Dendritic cell treated with granulocyte-macrophage colony-stimulating factor and Interleukin-4, amounts not matched to agents 40 ng/mL and 50 ng/mL, for 4 days (primary cell): Measurements from ENCODE around the gene NOSTRIN.
"Not testable (repeated sequence)": the region's sequence is repeated elsewhere in the genome, so short reads cannot be mapped to it uniquely, and the experiment has no call there.

Experiments
- H3K27ac Mint-ChIP-seq: one replicate; pipeline ENCODE4 v1.8.0; 2022; ENCODE audit warnings: mild to moderate bottlenecking, mixed read lengths
- H3K27me3 Mint-ChIP-seq: one replicate; pipeline ENCODE4 v1.8.0; 2022; ENCODE audit warnings: mild to moderate bottlenecking, mixed read lengths
- H3K36me3 Mint-ChIP-seq: one replicate; pipeline ENCODE4 v1.8.0; 2022; ENCODE audit warnings: low read depth, mixed read lengths
- H3K4me1 Mint-ChIP-seq: one replicate; pipeline ENCODE4 v1.8.0; 2022; ENCODE audit warnings: low read depth, mixed read lengths
- H3K4me3 Mint-ChIP-seq: one replicate; pipeline ENCODE4 v1.8.0; 2022; ENCODE audit warnings: mild to moderate bottlenecking, moderate library complexity, mixed read lengths
- H3K9me3 Mint-ChIP-seq: one replicate; pipeline ENCODE4 v1.8.0; 2022; ENCODE audit warnings: mixed read lengths
- intact Hi-C: fragments of 100-400 bp; cut with micrococcal nuclease; formaldehyde crosslinking; loops from one replicate; pipeline ENCODE4 v1.15.0; 2022

NOSTRIN gene

DNA sequence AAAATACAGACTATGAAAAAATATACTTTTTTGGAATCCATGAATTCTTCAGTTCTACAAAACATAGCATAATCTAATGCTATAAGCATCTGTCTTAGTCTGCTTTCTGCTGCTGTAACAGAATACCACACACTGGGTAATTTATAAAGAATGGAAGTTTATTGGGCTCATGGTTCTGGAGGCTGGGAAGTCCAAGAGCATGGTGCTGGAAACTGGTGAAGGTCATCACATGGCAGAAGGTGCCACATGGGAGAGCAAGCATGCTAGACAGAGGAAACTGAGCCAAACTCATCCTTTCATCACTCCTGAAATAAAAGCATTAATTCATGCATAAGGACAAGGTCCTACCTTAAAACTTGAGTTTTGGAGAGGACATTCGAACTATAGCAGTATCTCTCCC is 26.6 kb upstream of the NOSTRIN start:
- intact Hi-C loops, result loop anchor here (10.0 kb wide), 1 partner anchor 139 kb away; no protein-coding TSS in a partner anchor
- Mint-ChIP-seq H3K9me3 (peaks cover 10% of the 10 kb centered on the region), H3K4me3 (no peak overlapping the region), H3K4me1 (no peaks in the 10 kb centered on the region), H3K36me3 (peaks cover 10% of the 10 kb centered on the region), H3K27ac (no peak overlapping the region), H3K27me3 (no peaks in the 10 kb centered on the region)

DNA sequence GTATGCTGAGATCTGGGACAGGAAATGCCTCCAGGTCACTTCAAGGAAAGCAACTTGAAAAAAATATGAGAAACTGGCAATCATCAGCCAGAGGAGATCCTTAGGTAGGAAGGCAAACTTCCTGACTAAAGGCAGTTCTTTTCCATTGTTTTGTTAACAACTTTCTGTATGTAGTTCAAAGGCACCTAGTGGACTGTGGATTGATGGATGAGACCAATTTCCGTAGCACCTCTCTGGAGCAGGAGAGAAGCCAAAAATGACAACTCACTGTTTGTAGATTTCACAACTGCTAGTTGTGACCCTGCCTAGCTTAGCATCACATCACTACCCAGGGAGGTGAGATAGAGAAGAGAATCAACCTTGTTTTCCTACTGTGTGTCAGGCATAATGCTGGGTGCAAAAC is 21.8 kb upstream of the NOSTRIN start:
- Mint-ChIP-seq H3K4me3 (no peak overlapping the region), H3K27me3 (no peaks in the 10 kb centered on the region), H3K27ac (no peak overlapping the region), H3K9me3 (peaks cover 3% of the 10 kb centered on the region), H3K36me3 (peaks cover 3% of the 10 kb centered on the region), H3K4me1 (no peaks in the 10 kb centered on the region)
- intact Hi-C loops, result no loop called here

- H3K4me3 Mint-ChIP-seq, result no peak overlapping the region
- no peaks in the 10 kb centered on the region for H3K27me3 Mint-ChIP-seq
- H3K4me1 Mint-ChIP-seq, result no peaks in the 10 kb centered on the region
- no peak overlapping the region for H3K27ac Mint-ChIP-seq
- H3K9me3 Mint-ChIP-seq, result no peaks in the 10 kb centered on the region
- intact Hi-C loops, result no loop called here
- H3K36me3 Mint-ChIP-seq, result no peaks in the 10 kb centered on the region
These were observed 21.1 kb upstream of the NOSTRIN start for GRCh38 chr2:168781191-168781817.

- no peak overlapping the region for H3K27ac Mint-ChIP-seq
- intact Hi-C loops, result no loop called here
- H3K36me3 Mint-ChIP-seq, result no peaks in the 10 kb centered on the region
- no peaks in the 10 kb centered on the region for H3K27me3 Mint-ChIP-seq
- H3K4me3 Mint-ChIP-seq, result no peak overlapping the region
- H3K9me3 Mint-ChIP-seq, result no peaks in the 10 kb centered on the region
- no peaks in the 10 kb centered on the region for H3K4me1 Mint-ChIP-seq
These were observed 20.2 kb upstream of the NOSTRIN start for GRCh38 chr2:168782271-168782670.

DNA sequence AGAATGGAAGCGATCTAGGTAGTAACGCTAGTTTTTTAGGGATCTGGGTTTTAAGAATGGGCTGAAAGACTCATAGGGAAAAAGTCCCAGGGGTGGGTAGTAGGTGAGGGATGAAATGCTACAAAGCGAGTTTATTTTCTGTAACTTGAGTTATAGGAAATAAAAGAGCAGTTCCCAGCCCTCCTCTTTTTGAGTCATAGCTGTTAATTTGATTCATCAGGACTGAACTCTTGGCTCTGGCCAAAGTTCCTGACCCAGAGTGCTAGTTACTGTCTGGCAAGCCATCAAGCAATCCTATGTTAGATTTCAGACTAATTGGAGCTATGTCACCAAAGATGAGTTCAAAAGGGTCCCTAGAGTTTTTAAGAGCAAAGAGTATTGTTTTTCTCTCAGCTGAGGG is 17.4 kb upstream of the NOSTRIN start:
- no peak overlapping the region for H3K27ac Mint-ChIP-seq
- H3K36me3 Mint-ChIP-seq, result no peaks in the 10 kb centered on the region
- no peaks in the 10 kb centered on the region for H3K27me3 Mint-ChIP-seq
- H3K4me3 Mint-ChIP-seq, result no peak overlapping the region
- intact Hi-C loops, result no loop called here
- no peaks in the 10 kb centered on the region for H3K4me1 Mint-ChIP-seq
- H3K9me3 Mint-ChIP-seq, result no peaks in the 10 kb centered on the region

GRCh38 chr2:168787098-168787781 is 15.2 kb upstream of the NOSTRIN start:
- no peaks in the 10 kb centered on the region for H3K9me3 Mint-ChIP-seq

DNA sequence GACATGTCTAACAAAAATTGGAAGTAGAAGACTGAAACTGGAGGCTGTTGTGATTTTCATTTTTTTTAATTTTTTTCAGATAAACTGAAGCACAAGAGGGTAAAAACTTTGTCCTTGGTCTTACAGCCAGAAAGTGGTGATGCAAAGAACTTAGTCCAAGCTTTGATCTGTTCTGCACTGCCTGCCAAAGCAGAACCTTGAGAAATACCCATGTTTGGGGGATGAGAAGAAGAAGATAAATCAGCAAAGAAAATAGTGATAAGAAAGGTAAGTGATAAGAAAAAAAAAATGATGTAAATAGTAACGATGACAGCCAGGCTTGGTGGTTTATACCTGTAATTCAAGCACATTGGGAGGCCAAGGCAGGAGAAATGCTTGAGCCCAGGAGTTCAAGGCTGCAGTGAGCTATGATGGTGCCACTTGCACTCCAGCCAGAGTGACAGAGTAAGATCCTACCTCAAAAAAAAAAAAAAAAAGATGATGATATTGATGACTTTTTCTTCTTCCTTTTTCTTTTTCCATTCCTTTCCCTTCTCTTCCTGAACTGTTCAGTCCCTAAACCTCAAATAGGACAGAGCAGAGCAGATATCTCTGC is 14.6 kb upstream of the NOSTRIN start:
- no peaks in the 10 kb centered on the region for H3K27me3 Mint-ChIP-seq
- H3K4me1 Mint-ChIP-seq, result no peaks in the 10 kb centered on the region
- H3K4me3 Mint-ChIP-seq, result no peak overlapping the region
- H3K27ac Mint-ChIP-seq, result no peak overlapping the region
- no peaks in the 10 kb centered on the region for H3K9me3 Mint-ChIP-seq
- H3K36me3 Mint-ChIP-seq, result no peaks in the 10 kb centered on the region
- intact Hi-C loops, result no loop called here

More at GRCh38 chr2:168787098-168787781, 15.2 kb upstream of the NOSTRIN start:
- H3K36me3 Mint-ChIP-seq, result no peaks in the 10 kb centered on the region
- intact Hi-C loops, result no loop called here
- H3K4me1 Mint-ChIP-seq, result no peaks in the 10 kb centered on the region
- no peaks in the 10 kb centered on the region for H3K27me3 Mint-ChIP-seq
- H3K27ac Mint-ChIP-seq, result no peak overlapping the region
- no peak overlapping the region for H3K4me3 Mint-ChIP-seq

DNA sequence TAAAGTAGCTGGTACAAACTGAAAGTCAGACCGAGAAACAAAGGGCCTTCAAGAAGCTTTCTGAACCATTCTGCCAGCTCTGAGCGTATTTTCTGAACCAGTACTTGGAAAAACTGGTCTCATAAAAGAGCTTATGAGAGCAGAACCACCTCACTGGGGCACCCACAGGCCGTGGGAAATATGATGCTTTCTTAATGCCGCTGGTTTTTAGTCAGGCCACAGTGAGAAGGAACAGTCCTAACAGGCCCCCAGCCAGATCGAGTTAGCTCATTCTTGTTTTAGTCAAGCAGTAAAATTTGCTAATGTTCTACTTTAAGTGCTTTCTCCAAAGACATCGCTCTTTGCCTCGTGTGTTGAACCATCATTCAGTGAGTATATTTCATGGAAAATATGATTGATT is 12.7 kb upstream of the NOSTRIN start:
- Mint-ChIP-seq H3K4me3 (no peak overlapping the region), H3K36me3 (no peaks in the 10 kb centered on the region), H3K27me3 (no peaks in the 10 kb centered on the region), H3K9me3 (no peaks in the 10 kb centered on the region), H3K27ac (no peak overlapping the region), H3K4me1 (no peaks in the 10 kb centered on the region)
- intact Hi-C loops, result no loop called here

- H3K27ac Mint-ChIP-seq, result no peak overlapping the region
- no peaks in the 10 kb centered on the region for H3K9me3 Mint-ChIP-seq
- H3K27me3 Mint-ChIP-seq, result no peaks in the 10 kb centered on the region
- H3K4me3 Mint-ChIP-seq, result no peak overlapping the region
- intact Hi-C loops, result no loop called here
- no peaks in the 10 kb centered on the region for H3K4me1 Mint-ChIP-seq
- H3K36me3 Mint-ChIP-seq, result no peaks in the 10 kb centered on the region
These were observed 12.1 kb upstream of the NOSTRIN start for GRCh38 chr2:168790226-168790902.

- H3K4me1 Mint-ChIP-seq, H3K36me3 Mint-ChIP-seq, H3K4me3 Mint-ChIP-seq, intact Hi-C loops, H3K9me3 Mint-ChIP-seq, H3K27ac Mint-ChIP-seq, H3K27me3 Mint-ChIP-seq: not testable (repeated sequence)
These were observed 11.3 kb upstream of the NOSTRIN start for GRCh38 chr2:168791140-168791539.

DNA sequence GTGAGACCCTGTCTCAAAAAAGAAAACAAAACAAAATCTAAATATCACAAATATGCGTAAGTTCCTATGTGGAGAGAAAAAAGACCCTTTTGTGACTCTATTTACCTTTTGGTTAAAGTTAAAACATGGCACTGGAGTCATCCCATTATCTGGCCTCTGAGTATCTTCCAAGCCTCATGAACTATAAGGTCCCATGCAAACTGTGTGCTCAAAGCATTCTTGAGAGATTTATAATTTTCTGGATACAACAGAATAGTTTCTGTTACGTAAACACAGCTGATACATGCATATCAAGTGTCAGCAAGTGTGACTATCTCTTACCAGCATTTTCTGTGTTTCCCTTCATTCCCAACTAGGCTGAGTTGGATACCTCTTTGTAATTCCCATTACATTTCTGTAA is 8.8 kb upstream of the NOSTRIN start:
- intact Hi-C loops, result no loop called here
- no peaks in the 10 kb centered on the region for H3K4me1 Mint-ChIP-seq
- no peak overlapping the region for H3K27ac Mint-ChIP-seq
- H3K36me3 Mint-ChIP-seq, result no peaks in the 10 kb centered on the region
- no peaks in the 10 kb centered on the region for H3K27me3 Mint-ChIP-seq
- H3K4me3 Mint-ChIP-seq, result no peak overlapping the region
- no peaks in the 10 kb centered on the region for H3K9me3 Mint-ChIP-seq

DNA sequence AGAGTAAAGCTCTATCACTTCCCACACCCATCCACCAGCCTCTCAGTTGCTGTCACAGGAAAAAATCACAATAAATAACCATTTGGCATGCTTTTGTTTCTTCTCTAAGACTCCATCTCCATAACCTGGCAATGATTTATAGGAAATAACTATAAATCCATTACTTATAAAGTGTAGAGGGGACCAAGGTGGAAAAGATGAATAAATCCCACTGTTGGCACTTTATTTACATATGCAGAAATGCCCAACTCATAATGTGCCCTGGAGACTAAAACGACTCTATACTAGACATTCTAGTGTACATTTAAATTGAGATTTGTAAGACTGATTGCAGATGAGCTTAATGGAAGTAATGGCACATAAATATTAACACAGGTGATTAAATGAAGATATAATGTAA is 7.5 kb upstream of the NOSTRIN start:
- Mint-ChIP-seq H3K4me1 (no peaks in the 10 kb centered on the region), H3K27me3 (no peaks in the 10 kb centered on the region), H3K36me3 (no peaks in the 10 kb centered on the region), H3K27ac (no peak overlapping the region), H3K9me3 (no peaks in the 10 kb centered on the region), H3K4me3 (no peak overlapping the region)
- intact Hi-C loops, result no loop called here

- intact Hi-C loops, result no loop called here
- Mint-ChIP-seq H3K27ac (no peak overlapping the region), H3K9me3 (no peaks in the 10 kb centered on the region), H3K4me3 (no peak overlapping the region), H3K4me1 (no peaks in the 10 kb centered on the region), H3K36me3 (no peaks in the 10 kb centered on the region), H3K27me3 (no peaks in the 10 kb centered on the region)
These were observed 6.3 kb upstream of the NOSTRIN start for GRCh38 chr2:168796090-168796577.

DNA sequence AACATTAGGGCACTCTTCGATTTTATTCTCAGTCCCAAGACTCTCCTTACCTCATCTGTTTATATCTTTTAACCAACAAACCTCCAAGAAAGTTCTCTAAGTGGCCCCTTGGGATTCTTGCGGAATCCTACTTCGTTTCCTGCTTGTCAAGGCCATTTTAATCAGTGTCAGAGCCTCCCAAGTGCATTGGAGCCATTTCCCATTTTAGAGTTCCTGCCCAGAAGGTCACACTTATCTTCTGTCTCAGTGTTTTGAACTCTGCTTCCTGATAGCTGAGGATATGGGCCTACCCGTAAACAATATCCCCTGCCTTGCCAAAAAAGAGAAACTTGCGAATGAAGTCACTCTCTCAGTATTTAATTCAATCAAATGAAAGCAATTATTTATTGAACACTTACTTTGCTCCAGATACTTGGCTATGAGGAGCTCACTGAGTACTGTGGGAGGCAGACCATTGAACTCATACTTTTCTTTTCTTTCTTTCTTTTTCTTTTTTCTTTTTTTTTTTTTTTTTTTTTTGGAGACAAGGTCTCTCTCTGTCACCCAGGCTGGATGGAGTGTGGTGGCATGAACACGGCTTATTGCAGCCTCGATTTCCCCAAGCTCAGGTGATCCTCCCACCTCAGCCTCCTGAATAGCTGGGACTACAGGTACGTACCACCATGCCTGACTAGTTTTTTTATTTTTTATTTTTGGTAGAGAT is 5.7 kb upstream of the NOSTRIN start:
- H3K4me1 Mint-ChIP-seq, result no peaks in the 10 kb centered on the region
- intact Hi-C loops, result no loop called here
- H3K27me3 Mint-ChIP-seq, result no peaks in the 10 kb centered on the region
- no peaks in the 10 kb centered on the region for H3K9me3 Mint-ChIP-seq
- no peaks in the 10 kb centered on the region for H3K36me3 Mint-ChIP-seq
- H3K27ac Mint-ChIP-seq, result no peak overlapping the region
- H3K4me3 Mint-ChIP-seq, result no peak overlapping the region
